OCI-LY1 (cell line): ENCODE data around the gene SECTM1.

Experiments
- EZH2 ChIP-seq: fragments of 200-600 bp; sonication (generic), shearing (Covaris generic); IDR thresholded peaks from 2 replicates; pipeline ENCODE4 v1.8.0; 2017; ENCODE audit warnings: borderline replicate concordance, mixed run types, mild to moderate bottlenecking, antibody characterized with exemption, low read length, moderate library complexity, mixed read lengths
- TF ChIP-seq, protein P1 (sequence below): fragments of 200-600 bp; sonication (generic), shearing (Covaris generic); IDR thresholded peaks from 2 replicates; pipeline ENCODE4 v1.5.1; 2017; ENCODE audit warnings: mild to moderate bottlenecking, antibody characterized with exemption, low read length, moderate library complexity, mixed read lengths

DNA sequence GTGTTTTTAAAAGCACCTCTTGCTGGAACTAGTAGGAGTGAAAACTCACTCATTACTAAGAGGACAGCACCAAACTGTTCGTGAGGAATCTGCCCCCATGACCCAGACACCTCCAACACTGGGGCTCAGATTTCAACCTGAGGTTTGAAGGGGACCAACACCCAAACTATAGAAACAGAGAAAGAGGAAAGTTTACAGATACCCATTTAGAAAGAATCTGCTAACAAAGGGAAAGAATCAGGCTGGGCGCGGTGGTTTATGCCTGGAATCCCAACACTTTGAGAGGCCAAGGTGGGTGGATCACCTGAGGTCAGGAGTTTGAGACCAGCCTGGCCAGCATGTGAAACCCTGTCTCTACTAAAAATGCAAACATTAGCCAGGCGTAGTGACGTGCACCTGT is 56.6 kb downstream of the SECTM1 start:
- TF ChIP-seq, protein P1, sequence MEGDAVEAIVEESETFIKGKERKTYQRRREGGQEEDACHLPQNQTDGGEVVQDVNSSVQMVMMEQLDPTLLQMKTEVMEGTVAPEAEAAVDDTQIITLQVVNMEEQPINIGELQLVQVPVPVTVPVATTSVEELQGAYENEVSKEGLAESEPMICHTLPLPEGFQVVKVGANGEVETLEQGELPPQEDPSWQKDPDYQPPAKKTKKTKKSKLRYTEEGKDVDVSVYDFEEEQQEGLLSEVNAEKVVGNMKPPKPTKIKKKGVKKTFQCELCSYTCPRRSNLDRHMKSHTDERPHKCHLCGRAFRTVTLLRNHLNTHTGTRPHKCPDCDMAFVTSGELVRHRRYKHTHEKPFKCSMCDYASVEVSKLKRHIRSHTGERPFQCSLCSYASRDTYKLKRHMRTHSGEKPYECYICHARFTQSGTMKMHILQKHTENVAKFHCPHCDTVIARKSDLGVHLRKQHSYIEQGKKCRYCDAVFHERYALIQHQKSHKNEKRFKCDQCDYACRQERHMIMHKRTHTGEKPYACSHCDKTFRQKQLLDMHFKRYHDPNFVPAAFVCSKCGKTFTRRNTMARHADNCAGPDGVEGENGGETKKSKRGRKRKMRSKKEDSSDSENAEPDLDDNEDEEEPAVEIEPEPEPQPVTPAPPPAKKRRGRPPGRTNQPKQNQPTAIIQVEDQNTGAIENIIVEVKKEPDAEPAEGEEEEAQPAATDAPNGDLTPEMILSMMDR = no peak
- no peak for TF ChIP-seq EZH2
